CD4-positive, alpha-beta T cell treated with Interleukin-17A for 1 hour (primary cell): ENCODE results near the gene SRRT.

ENCODE experiments used
- DNase-seq: peaks from one replicate; pipeline ENCODE4 v3.0.0-alpha.2; 2020

The SRRT gene

DNA sequence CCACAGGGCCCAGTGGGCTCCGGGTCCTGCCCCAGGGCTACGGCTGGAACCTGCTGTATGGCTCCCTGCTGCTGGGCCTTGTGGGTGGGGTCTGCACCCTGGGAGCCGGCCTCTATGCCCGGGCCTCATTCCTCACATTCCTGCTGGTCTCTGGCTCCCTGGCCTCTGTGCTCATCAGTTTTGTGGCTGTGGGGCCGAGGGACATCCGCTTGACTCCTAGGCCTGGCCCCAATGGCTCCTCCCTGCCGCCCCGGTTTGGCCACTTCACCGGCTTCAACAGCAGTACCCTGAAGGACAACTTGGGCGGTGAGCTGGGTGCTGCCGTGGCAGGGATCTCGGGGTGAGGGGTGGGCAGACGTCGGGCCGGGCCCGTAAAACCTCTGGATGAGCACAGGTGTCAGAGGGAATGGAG lies 18.0 kb upstream of the SRRT start:
- DNase-seq, result no peak

DNA sequence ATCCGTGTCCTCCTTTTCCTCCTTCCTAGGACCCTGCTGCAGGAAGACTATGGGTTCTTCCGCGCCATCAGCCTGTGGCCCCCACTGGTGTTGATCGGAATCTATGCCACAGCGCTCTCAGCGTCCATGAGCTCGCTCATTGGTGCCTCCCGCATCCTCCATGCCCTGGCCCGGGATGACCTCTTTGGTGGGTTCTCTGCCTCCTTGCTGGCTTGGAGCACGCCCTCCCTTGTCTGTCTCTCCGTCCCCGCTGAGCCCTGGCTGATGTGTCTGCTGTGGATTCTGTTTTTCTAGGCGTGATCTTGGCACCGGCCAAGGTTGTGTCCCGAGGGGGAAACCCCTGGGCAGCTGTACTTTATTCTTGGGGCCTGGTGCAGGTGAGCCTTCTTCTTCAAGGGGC lies 15.0 kb upstream of the SRRT start:
- DNase-seq, result no peak

DNA sequence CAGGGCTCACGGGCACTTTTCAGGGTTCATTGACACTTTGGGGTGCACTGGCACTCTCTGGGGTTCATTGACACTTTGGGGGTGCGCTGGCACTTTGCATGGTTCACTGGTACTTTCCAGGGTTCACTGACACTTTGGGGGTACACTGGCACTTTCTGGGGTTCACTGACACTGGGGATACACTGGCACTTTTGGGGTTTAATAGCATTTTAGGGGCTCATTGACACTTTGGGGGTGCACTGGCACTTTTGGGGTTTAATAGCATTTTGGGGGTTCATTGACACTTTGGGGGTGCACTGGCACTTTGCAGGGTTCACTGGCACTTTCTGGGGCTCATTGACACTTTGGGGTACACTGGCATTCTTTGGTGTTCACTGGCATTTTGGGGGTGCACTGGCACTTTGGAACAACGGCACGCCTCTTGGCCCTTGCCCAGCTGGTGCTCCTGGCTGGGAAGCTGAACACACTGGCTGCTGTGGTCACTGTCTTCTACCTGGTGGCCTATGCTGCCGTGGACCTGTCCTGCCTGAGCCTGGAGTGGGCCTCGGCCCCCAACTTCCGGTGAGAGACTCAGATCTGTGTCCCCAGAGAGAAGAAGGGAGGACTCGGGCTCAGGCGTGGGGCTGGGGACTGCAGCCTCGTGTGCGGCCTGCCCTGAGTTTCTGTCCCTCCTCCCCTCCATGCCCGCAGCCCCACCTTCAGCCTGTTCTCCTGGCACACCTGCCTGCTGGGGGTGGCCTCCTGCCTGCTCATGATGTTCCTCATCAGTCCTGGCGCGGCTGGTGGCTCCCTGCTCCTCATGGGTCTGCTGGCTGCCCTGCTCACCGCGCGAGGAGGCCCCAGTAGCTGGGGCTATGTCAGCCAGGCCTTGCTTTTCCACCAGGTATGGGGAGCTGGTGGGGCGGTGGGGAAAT lies 13.9 kb upstream of the SRRT start:
- DNase-seq, result no peak

DNA sequence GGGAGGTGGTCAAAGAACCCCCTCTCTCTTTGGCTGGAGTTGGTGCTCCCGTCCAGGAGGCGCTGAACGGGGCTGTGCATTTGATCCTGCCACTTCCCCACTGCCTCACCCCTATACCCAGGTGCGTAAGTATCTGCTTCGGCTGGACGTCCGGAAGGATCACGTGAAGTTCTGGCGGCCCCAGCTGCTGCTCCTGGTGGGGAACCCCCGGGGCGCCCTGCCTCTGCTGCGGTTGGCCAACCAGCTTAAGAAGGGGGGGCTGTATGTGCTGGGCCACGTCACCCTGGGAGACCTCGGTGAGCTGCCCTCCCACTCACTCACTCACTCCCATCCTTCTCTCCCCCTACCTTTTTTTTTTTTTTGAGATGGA lies 13.3 kb upstream of the SRRT start:
- no peak for DNase-seq

DNA sequence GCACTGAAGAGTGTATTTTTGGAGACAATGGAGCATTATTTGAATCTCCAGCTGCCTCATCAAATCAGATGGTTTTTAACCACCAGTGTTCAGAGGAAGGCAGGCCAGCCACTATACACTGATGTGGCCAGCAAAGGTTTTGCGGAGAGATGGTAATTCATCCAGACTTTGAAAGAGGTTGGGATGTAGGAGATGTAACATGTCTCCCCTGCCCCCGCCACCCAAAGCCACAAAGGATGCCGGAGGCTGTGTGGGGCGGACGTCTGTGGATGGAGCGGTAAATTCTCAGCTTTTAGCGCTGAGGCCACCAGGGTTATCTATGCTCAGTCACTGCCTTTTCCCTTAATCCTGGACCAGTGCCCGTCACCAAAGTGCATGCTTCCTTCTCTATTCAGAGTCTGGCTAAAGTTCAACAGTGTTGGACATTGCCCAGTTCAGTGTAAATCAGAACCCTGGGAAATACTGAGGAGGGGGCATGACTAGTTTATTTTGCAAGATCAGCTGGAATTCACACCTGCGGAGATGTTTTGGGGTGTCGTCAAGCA lies 11.4 kb upstream of the SRRT start:
- no peak for DNase-seq

DNA sequence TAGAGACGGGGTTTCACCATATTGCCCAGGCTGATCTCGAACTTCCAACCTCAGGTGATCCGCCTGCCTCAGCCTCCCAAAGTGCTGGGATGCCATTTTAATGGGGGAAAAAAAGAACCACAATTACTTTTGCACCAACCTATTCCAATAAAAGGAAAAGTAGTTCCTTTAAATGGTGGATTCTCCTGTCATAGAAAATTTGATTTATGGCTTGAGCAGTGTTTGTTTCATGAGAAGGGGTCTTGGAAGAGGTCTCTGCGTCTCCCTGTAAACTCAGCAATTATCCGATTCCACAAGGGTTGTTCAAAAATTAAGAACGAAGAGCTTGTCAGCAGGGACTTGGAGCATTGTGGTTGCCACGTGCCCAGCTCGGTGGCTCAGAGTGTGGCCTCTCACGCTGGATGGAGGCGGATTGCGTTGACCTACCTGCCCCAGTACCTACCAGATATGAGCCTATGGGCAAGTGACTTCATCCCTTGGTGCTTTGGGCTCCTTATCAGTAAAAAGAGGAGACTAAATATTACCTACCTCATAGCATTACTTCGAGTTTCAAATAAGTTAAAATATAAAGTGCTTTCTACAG lies 10.5 kb upstream of the SRRT start:
- DNase-seq, result no peak

DNA sequence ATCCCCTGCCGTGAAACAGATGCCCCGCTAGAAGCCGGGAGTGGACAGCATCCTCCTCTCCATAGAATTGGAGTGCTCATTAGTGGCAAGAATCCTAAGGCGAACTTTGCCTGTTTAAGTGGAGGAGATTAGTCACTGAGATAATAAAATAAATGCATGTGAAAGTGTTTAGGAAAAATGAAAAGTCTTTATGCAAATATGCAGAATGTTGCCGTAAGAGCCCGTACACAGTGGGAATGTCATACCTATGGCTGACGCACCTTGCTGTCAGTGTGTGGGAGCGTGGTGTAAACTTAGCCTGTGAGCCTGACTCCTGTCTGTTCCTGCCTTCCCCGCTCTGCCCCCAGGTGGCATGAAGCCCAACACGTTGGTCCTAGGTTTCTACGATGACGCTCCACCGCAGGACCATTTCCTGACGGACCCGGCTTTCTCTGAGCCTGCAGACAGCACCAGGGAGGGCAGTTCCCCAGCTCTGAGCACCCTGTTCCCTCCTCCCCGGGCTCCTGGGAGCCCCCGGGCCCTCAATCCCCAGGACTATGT lies 9.5 kb upstream of the SRRT start:
- DNase-seq, result no peak

DNA sequence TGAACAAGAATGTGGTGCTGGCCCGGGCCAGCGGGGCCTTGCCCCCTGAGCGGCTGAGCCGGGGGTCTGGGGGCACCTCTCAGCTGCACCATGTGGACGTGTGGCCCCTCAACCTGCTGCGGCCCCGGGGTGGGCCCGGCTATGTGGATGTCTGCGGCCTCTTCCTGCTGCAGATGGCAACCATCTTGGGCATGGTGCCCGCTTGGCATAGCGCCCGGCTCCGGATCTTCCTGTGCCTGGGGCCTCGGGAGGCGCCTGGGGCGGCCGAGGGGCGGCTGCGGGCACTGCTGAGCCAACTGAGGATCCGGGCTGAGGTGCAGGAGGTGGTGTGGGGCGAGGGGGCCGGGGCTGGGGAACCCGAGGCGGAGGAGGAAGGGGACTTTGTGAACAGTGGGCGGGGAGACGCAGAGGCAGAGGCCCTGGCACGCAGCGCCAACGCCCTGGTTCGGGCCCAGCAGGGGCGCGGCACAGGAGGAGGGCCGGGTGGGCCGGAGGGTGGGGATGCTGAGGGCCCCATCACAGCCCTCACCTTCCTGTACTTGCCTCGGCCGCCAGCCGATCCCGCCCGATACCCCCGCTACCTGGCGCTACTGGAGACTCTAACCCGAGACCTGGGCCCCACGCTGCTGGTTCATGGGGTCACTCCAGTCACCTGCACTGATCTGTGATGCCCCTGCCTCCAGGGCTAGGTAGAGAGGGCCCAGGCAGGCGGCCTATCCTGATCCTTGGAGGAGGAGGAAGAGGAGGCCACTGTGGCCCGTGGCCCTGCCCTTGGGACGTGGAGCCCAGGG lies 8.8 kb upstream of the SRRT start:
- no peak for DNase-seq

DNA sequence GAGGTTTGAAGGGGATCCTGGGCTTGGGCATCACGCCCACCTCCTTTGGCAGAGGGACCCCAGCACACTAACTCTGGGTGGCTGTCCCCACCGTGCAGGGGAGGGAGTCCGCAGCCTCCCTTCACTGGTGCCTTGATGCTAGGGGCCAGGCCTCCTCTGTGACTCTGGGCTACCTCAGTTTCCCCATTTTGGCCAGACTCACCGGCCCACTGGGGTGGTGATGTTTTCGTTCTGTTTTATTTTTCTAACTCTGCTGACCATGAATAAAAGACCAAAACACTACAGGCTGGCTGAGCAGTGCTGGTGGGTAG lies 8.2 kb upstream of the SRRT start:
- DNase-seq, result no peak

DNA sequence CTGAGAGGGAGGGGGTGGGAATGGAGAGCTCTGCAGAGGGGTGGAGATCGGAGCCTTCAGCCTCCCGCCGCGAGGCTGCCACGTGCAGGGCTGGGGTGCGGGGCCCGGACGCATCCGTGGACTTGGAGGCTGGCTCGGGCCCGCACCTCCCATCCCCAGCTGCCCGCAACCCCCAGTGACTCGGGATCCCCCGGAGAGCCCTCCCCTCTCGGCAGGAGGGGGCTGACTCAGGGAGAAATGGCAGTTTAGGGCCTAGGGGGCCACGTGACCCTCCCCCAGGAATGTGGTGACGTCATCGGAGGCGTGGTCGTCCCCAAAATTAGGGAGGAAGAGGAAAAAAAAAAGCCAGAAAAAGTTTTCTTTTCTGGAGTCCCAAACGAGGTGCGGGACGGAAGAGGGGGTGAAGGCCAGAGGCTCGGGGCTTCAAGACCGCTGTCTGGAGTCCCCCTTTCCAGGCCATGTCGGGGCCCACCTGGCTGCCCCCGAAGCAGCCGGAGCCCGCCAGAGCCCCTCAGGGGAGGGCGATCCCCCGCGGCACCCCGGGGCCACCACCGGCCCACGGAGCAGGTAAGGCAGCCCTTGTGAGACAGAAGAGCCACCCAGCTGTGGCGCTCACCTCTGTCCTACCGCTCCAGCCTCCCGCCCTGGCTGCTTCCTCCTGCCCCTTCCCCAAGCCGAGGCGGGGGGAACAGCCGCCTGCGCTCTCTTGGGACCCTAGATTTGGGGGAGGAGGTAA lies 7.7 kb upstream of the SRRT start, which contains the start of gene TRIP6:
Gene TRIP6, plus strand, starts transcription at position 348 of the 736 bp plus-strand sequence. Its CDS starts 111 bp downstream, at position 459.
- peak; percentile 59 for DNase-seq

DNA sequence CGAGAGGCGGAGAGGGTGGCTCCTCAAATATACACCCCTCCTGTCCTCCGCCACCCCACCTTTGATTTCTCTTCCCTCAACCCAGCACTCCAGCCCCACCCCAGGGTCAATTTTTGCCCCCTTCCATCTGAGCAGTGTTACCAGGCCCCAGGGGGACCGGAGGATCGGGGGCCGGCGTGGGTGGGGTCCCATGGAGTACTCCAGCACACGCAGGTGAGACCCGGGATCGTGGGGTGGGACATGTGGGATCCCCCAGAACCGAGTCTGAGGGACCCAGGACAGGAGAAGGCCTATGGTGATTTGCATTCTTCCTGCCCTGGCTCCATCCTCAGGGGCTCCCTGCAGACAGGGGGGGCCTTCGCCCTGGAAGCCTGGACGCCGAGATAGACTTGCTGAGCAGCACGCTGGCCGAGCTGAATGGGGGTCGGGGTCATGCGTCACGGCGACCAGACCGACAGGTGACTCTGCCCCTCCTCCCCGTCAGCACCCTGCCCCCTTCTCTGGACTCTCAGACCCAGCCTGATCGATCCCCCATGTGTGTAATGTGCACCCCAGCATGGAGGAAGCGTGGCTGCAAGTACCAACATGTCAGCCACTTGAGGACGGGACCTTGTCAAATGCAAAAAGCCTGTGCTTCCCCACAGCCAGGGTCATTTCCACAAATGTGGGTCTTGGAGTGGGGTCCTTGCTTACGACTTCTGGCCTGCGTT lies 7.0 kb upstream of the SRRT start:
- no peak for DNase-seq

DNA sequence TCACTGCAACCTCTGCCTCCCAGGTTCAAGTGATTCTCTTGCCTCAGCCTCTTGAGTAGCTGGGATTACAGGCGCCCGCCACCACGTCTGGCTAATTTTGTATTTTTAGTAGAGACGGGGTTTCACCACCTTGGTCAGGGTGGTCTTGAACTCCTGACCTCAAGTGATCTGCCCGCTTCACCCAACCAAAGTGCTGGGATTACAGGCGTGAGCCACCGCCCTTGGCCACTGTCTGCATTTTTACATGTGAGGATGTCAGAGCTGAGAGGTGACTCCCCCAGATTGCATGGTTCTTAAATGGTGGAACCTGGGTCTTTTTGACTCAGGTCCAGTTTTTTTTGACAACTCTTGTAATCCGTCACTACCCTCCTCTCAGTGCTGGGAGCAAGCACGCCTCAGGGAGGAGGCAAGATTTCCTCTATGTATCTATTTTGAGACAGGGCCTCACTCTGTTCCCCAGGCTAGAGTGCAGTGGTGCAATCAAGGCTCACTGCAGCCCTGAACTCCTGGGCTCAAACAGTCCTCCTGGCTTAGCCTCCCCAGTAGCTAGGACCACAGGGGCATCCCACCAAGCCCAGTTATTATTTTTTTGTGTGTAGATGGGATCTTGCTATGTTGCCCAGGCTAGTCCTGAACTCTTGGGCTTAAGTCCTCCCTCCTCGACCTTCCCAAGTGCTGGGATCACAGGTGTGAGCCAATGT lies 1.2 kb upstream of the SRRT start:
- no peak for DNase-seq

DNA sequence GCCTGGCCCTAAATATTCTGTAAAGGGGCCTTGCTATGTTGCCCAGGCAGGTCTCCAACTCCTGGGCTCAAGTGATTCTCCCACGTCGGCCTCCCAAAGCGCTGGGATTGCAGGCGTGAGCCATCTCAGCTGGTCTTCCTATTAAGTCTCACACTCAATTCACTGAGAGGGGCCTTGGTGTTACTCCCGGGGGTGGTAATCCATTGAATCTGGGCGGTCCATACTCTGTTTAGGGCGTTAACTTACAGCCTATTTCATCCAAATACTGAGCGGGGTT lies 665 bp upstream of the SRRT start:
- no peak for DNase-seq

DNA sequence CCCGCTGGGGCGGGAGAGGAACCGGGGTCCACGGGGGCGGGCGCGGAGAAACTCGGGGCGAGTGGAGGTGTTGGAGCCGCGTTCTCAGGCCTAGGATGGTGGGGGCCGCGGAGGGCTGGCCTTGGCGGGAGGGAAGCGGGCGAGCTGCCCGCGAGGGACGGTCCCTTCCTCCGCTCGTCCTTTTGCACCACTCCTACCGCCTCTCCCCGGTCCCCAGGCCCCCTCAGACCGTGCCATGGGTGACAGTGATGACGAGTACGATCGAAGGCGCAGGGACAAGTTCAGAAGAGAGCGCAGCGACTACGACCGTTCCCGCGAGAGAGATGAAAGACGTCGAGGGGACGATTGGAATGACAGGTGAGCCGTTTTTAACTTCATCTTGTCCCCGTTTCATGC lies 451 bp downstream of the SRRT start:
- peak; percentile 38 for DNase-seq

DNA sequence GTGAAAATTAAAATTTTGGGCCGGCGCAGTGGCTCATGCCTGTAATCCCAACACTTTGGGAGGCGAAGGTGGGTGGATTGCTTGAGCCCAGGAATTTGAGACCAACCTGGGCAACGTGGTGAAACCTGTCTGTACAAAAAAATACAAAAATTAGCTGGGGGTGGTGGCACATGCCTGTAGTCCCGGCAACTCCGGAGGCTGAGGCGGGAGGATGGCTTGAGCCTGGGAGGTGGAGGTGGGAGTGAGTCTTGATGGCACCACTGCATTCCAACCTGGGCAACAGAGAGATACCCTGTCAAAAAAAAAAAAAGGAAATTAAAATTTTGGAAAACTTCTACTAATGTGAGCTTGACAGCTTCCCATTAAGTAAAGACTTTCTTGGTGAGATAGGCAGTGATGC lies 3.1 kb downstream of the SRRT start:
- no peak for DNase-seq

DNA sequence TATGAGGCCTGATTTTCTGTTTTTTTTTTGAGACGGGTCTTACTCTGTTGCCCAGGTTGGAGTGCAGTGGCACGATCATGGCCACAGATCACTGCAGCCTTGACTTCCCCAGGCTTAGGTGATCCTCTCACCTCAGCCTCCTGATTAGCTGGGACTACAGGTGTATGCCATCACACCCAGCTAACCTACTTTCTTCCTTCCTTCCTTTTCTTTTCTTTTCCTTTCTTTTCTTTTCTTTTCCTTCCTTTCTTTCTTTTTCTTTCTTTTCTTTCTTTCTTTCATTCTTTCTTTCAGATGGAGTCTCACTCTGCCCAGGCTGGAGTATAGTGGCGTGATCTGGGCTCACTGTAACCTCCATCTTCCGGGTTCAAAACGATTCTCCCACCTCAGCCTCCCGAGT lies 3.8 kb downstream of the SRRT start:
- no peak for DNase-seq

DNA sequence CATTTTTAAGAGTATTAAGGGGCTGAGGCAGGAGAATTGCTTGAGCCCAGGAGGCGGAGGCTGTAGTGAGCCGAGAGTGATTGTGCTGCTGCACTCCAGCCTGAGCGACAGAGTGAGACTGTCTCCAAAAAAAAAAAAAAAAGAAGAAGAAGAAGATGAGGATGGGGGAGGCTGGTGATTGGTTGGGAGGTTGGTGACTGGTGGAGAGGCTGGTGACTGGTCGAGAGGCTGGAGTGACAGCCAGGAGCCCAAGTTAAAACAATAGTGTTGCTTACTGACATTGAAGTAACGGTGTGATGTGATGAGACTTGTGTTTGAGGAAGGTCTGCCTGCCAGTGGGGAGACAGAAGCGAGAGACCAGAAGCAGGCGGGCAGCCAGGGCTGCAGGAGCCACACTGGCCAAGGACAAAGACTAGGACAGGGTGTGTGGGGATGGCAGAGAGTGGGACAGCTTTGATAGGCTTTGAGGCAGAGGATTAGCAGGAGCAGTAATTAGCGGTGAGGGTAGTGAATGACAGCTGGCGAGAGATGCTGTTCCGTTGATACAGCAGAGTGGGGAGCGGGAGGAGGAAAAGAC lies 4.9 kb downstream of the SRRT start:
- DNase-seq, result no peak

DNA sequence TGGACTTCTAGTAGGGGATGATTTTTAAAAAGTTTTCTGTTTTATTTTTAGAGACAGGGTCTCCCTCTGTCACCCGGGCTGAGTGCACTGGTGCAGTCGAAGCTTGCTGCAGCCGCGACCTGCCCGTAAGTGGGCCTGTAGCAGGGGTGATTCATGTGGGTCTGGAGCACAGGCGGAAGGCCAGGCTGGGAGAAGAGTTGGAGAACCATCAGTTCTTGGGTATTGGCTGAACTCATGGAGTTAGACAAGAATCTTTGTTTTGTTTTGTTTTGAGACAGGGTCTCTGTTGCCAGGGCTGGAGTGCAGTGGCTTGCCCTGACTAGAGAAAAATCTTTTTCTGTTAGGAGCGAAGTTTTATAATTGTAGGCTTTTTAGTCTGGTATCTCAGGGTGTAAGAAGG lies 5.7 kb downstream of the SRRT start:
- no peak for DNase-seq

DNA sequence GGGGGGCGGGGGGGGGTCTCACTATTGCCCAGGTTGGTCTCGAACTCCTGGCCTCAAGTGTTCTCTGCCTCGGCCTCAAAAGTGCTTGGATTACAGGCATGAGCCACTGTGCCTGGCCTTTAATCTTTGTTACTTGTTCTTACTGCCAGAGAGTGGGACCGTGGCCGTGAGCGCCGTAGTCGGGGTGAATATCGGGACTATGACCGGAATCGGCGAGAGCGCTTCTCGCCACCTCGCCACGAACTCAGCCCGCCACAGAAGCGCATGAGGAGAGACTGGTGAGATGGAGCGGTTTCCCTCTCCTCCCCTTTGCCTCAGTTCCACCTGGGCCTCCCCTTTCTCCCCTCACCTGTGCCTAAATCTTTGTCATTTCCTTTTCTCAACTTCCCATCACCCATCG lies 6.2 kb downstream of the SRRT start:
- DNase-seq, result no peak

DNA sequence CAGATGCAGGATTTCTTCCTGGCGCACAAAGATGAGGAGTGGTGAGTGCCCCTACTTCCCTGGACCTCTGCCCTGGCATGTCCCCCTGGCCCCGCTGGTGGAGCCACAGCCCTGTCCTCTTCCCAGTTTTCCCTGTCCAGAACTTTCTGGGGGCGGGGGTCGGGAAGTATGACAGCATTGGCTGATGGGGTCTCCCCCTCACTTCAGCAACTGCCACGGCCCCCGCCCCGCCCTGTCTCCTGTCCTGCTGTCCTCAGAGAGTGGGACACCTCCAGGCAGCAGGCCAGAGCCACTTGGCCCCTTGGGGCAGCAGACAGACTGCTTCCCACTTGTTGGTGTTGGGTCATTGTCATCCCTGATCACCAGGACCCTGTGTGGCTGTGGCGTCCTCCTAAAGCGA lies 7.3 kb downstream of the SRRT start:
- DNase-seq, result no peak
